DMS79 (cell line): ENCODE data around the gene SCUBE1.
A peak's percentile ranks its signal among the peaks of the same experiment; 100 is the strongest.

Experiments used
- DNase-seq: peaks from one replicate; lab custom pipeline; 2025; lab: John Stamatoyannopoulos, UW

The SCUBE1 gene

GRCh38 chr22:43277987-43278601 is 65.1 kb downstream of the SCUBE1 start:
- no peak for DNase-seq

GRCh38 chr22:43277091-43277490 is 66.1 kb downstream of the SCUBE1 start:
- DNase-seq = no peak

- DNase-seq = no peak
Measured at GRCh38 chr22:43276321-43276720, 66.9 kb downstream of the SCUBE1 start.

- DNase-seq = no peak
Measured at GRCh38 chr22:43275545-43276317, 67.4 kb downstream of the SCUBE1 start.

- no peak for DNase-seq
Measured at GRCh38 chr22:43274595-43275240, 68.5 kb downstream of the SCUBE1 start.

GRCh38 chr22:43273902-43274484 is 69.2 kb downstream of the SCUBE1 start:
- DNase-seq = peak; percentile 8

- DNase-seq = no peak
Measured at GRCh38 chr22:43272869-43273318, 70.3 kb downstream of the SCUBE1 start.

GRCh38 chr22:43272301-43272700 is 70.9 kb downstream of the SCUBE1 start:
- no peak for DNase-seq

- no peak for DNase-seq
Measured at GRCh38 chr22:43270949-43271348, 72.2 kb downstream of the SCUBE1 start.

- DNase-seq = no peak
Measured at GRCh38 chr22:43270314-43270908, 72.8 kb downstream of the SCUBE1 start.

- no peak for DNase-seq
Measured at GRCh38 chr22:43269646-43270045, 73.5 kb downstream of the SCUBE1 start.

GRCh38 chr22:43269246-43269645 is 73.9 kb downstream of the SCUBE1 start:
- DNase-seq = no peak

- no peak for DNase-seq
Measured at GRCh38 chr22:43267981-43268660, 75.1 kb downstream of the SCUBE1 start.

- no peak for DNase-seq
Measured at GRCh38 chr22:43267332-43267980, 75.7 kb downstream of the SCUBE1 start.

- no peak for DNase-seq
Measured at GRCh38 chr22:43266076-43266475, 77.1 kb downstream of the SCUBE1 start.

GRCh38 chr22:43263645-43264514 is 79.3 kb downstream of the SCUBE1 start:
- DNase-seq = no peak

- no peak for DNase-seq
Measured at GRCh38 chr22:43262990-43263644, 80.1 kb downstream of the SCUBE1 start.

- DNase-seq = no peak
Measured at GRCh38 chr22:43260331-43261231, 82.6 kb downstream of the SCUBE1 start.

GRCh38 chr22:43257961-43258360 is 85.2 kb downstream of the SCUBE1 start:
- no peak for DNase-seq
